HCT116 (cell line): Measurements from ENCODE around the gene NEB. TPM values are rescaled to one million over a fixed set of nuclear protein-coding genes. Genes with fewer than 3 reads are reported as not detected.

Source experiments
- ATAC-seq: fragments of 200-7000 bp; cut with Tn5 transposase; 2 replicates; pipeline ENCODE4 v1.9.1; 2020; ENCODE audit warnings: mild to moderate bottlenecking, moderate library complexity
- BruUV-seq: library from RNA; stranded (reverse); fragments of 400-500 nt; replicated peaks from 2 replicates; lab custom pipeline; 2021; lab: Mats Ljungman, UMichigan
- CTCF ChIA-PET: fragments of 300-600 bp; sonication (Branson Sonifier 250); formaldehyde crosslinking; loops from one replicate; lab custom pipeline; 2021; ENCODE audit warnings: antibody characterized with exemption; lab: Charles Lee
- POLR2A ChIA-PET: fragments of 300-600, 350-600 bp; sonication (Branson Sonifier 250); formaldehyde crosslinking; loops from one replicate; lab custom pipeline; 2021; ENCODE audit warnings: antibody characterized with exemption; lab: Charles Lee
- RAD21 ChIA-PET, 2 experiments: fragments of 300-600 bp; sonication (Branson Sonifier 250); formaldehyde crosslinking; loops; one replicate each; lab custom pipeline; 2023; ENCODE audit warnings: low total read pairs in 2 of 2; ENCODE audit not compliant: uncharacterized antibody in 2 of 2, unreplicated experiment in 2 of 2, low non-redundant PET in 1 of 2; lab: Charles Lee
- DNase-seq: peaks from one replicate; pipeline ENCODE4 v3.0.0-alpha.2; 2010; ENCODE audit warnings: low read depth, low spot score
- H2AFZ ChIP-seq: fragments of 200-600 bp; shearing (Covaris generic), sonication (generic); 2 replicates; pipeline ENCODE4 v1.6.1; 2017; ENCODE audit warnings: low read depth, mixed run types, mixed read lengths, antibody characterized with exemption, low read length; ENCODE audit not compliant: poor library complexity, severe bottlenecking
- H3K27ac ChIP-seq: 2 replicates; pipeline ENCODE4 v1.5.1; 2012; ENCODE audit warnings: low read depth, low read length
- H3K27me3 ChIP-seq: fragments of 200-600 bp; sonication (generic); 2 replicates; pipeline ENCODE4 v1.6.1; 2016; ENCODE audit warnings: mixed run types, low read length, mixed read lengths; ENCODE audit not compliant: insufficient read depth
- H3K36me3 ChIP-seq, 2 experiments: fragments of 200-500 bp in 1 of 2; fragments of 200-600 bp in 1 of 2; sonication (Bioruptor generic) in 1 of 2; sonication (generic) in 1 of 2; 2 replicates each; pipeline versions ENCODE4 v1.5.1 to v1.6.1; 2014 to 2016; ENCODE audit warnings: low read length in 2 of 2, inconsistent platforms in 1 of 2, mixed read lengths in 1 of 2, mixed run types in 1 of 2; ENCODE audit not compliant: insufficient read depth in 2 of 2, control insufficient read depth in 1 of 2
- H3K4me1 ChIP-seq, 2 experiments: fragments of 200-600 bp in 1 of 2; sonication (generic) in 1 of 2; 2 replicates each; pipeline versions ENCODE4 v1.5.1 to v1.6.1; 2012 to 2017; ENCODE audit warnings: low read length in 2 of 2, inconsistent platforms in 1 of 2, mild to moderate bottlenecking in 1 of 2, mixed read lengths in 1 of 2, mixed run types in 1 of 2, moderate library complexity in 1 of 2; ENCODE audit not compliant: insufficient read depth in 2 of 2, control insufficient read depth in 1 of 2
- H3K4me2 ChIP-seq: fragments of 200-600 bp; sonication (generic); 2 replicates; pipeline ENCODE4 v1.6.1; 2017; ENCODE audit warnings: mixed run types, low read length, mixed read lengths
- H3K4me3 ChIP-seq, 2 experiments: fragments of 200-600 bp in 1 of 2; sonication (generic) in 1 of 2; replicated peaks in 1 of 2; 2 replicates each; pipeline ENCODE4 v1.5.1; 2011 to 2016; ENCODE audit warnings: low read length in 2 of 2, control low read depth in 1 of 2, low read depth in 1 of 2, mild to moderate bottlenecking in 1 of 2, mixed read lengths in 1 of 2, mixed run types in 1 of 2
- H3K79me2 ChIP-seq: fragments of 200-600 bp; sonication (generic); 2 replicates; pipeline ENCODE4 v1.6.1; 2017; ENCODE audit warnings: mild to moderate bottlenecking, mixed run types, low read length, moderate library complexity, mixed read lengths; ENCODE audit not compliant: insufficient read depth
- H3K9ac ChIP-seq: fragments of 200-600 bp; sonication (generic); 2 replicates; pipeline ENCODE4 v1.6.1; 2016; ENCODE audit warnings: low read length, mixed read lengths
- H3K9me2 ChIP-seq: fragments of 200-600 bp; sonication (generic), shearing (Covaris generic); 2 replicates; pipeline ENCODE4 v1.6.1; 2017; ENCODE audit warnings: mixed run types, mild to moderate bottlenecking, moderate library complexity; ENCODE audit not compliant: insufficient read depth
- H3K9me3 ChIP-seq, 2 experiments: fragments of 200-500 bp in 1 of 2; fragments of 200-600 bp in 1 of 2; sonication (Bioruptor generic) in 1 of 2; sonication (generic) in 1 of 2; 2 replicates each; pipeline ENCODE4 v1.6.1; 2014 to 2017; ENCODE audit warnings: low read length in 2 of 2, mixed read lengths in 2 of 2, inconsistent platforms in 1 of 2, low read depth in 1 of 2, mild to moderate bottlenecking in 1 of 2, mixed run types in 1 of 2, moderate library complexity in 1 of 2; ENCODE audit not compliant: control insufficient read depth in 1 of 2, insufficient read depth in 1 of 2
- H4K20me1 ChIP-seq: fragments of 200-600 bp; sonication (generic), shearing (Covaris generic); 2 replicates; pipeline ENCODE4 v1.6.1; 2017; ENCODE audit warnings: mixed run types, mild to moderate bottlenecking, moderate library complexity; ENCODE audit not compliant: insufficient read depth
- CBX3 ChIP-seq: IDR thresholded peaks from 2 replicates; pipeline ENCODE4 v1.6.1; 2012; ENCODE audit warnings: low read depth
- CEBPB ChIP-seq: IDR thresholded peaks from 2 replicates; pipeline ENCODE4 v1.6.1; 2012; ENCODE audit warnings: low read depth
- FOSL1 ChIP-seq: IDR thresholded peaks from 2 replicates; pipeline ENCODE4 v1.6.1; 2012; ENCODE audit warnings: low read depth
- JUND ChIP-seq: IDR thresholded peaks from 2 replicates; pipeline ENCODE4 v1.6.1; 2012
- MAX ChIP-seq: IDR thresholded peaks from 2 replicates; pipeline ENCODE4 v1.6.1; 2012
- POLR2A ChIP-seq: IDR thresholded peaks from 2 replicates; pipeline ENCODE4 v1.7.0; 2011; ENCODE audit warnings: borderline replicate concordance; ENCODE audit not compliant: insufficient read depth, insufficient read length; ENCODE audit errors: extremely low read depth
- REST ChIP-seq: IDR thresholded peaks from 2 replicates; pipeline ENCODE4 v1.6.1; 2012; ENCODE audit warnings: low read depth
- SIN3A ChIP-seq: IDR thresholded peaks from 2 replicates; pipeline ENCODE4 v1.6.1; 2012; ENCODE audit warnings: low read depth
- YY1 ChIP-seq: IDR thresholded peaks from 2 replicates; pipeline ENCODE4 v1.6.1; 2011; ENCODE audit warnings: low read length, low read depth, moderate library complexity, mild to moderate bottlenecking; ENCODE audit not compliant: insufficient replicate concordance; ENCODE audit errors: extremely low read depth
- ZFX ChIP-seq: fragments of 450-650 bp; IDR thresholded peaks from 2 replicates; pipeline ENCODE4 v1.6.1; 2017
- ZNF274 ChIP-seq: fragments of 200-500 bp; sonication (Bioruptor generic); IDR thresholded peaks from 2 replicates; pipeline ENCODE4 v1.6.1; 2014; ENCODE audit warnings: mild to moderate bottlenecking, low read depth, low read length, inconsistent platforms
- intact Hi-C: fragments of 100-400 bp; cut with micrococcal nuclease; formaldehyde crosslinking; loops from 2 replicates; pipeline ENCODE4 v1.10.0; 2022
- total RNA-seq: library from RNA; stranded (reverse); gene quantifications from one replicate; pipeline ENCODE4 v1.2.1, GENCODE V29; 2021; ENCODE audit not compliant: unreplicated experiment

NEB gene
- total RNA-seq, 1 experiment from 2014 or later = 0.34 TPM

- H3K27me3 ChIP-seq = no peaks in the 10 kb centered on the region
- ATAC-seq (no peak), DNase-seq (no peak)
- ChIA-PET CTCF (no interaction called here), RAD21 (no interaction called here)
- intact Hi-C loops = loop anchor here (10.0 kb wide), 1 partner anchor 1033 kb away; no protein-coding TSS in a partner anchor
- no peaks in the 10 kb centered on the region for H4K20me1 ChIP-seq
- no peak overlapping the region for H3K4me2 ChIP-seq
- no peak overlapping the region for H3K4me3 ChIP-seq
- no peak overlapping the region for H3K9ac ChIP-seq
- no peaks in the 10 kb centered on the region for H3K4me1 ChIP-seq
- no peak overlapping the region for H2AFZ ChIP-seq
- no TSS peak for BruUV-seq
- H3K79me2 ChIP-seq = no peaks in the 10 kb centered on the region
- H3K27ac ChIP-seq = no peak overlapping the region
- no peaks in the 10 kb centered on the region for H3K36me3 ChIP-seq
- no peaks in the 10 kb centered on the region for H3K9me3 ChIP-seq
- no peaks in the 10 kb centered on the region for H3K9me2 ChIP-seq
- no peak for TF ChIP-seq YY1
- TF ChIP-seq ZNF274 = no peak
- no peak for TF ChIP-seq MAX
- no peak for TF ChIP-seq POLR2A
- TF ChIP-seq SIN3A = no peak
- TF ChIP-seq JUND = no peak
- TF ChIP-seq ZFX = no peak
- TF ChIP-seq REST = no peak
- no peak for TF ChIP-seq CBX3
- no peak for TF ChIP-seq FOSL1
- no peak for TF ChIP-seq CEBPB
- TF ChIP-seq, all 23 proteins: peak for 0
- POLR2A ChIA-PET = no interaction called here
These were observed 106.9 kb downstream of the NEB start for GRCh38 chr2:151627353-151627752.
